ENCODE data around the gene ZRANB1.

ZRANB1 gene

DNA sequence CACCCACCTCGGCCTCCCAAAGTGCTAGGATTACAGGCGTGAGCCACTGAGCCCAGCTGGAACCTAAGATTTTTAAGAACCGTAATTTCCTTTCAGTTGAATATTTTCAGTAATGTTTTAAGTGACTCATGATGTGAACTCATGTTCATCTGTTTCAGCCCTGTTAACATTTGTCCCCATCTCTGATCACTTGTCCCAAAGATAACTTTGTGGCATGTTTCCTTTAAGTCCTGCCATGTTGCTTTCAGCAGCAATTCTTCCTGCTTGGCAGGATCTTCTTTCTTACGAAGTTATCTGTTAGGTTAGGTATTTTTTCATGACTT lies 19.3 kb downstream of the ZRANB1 start:
- TF ChIP-seq, protein P1, sequence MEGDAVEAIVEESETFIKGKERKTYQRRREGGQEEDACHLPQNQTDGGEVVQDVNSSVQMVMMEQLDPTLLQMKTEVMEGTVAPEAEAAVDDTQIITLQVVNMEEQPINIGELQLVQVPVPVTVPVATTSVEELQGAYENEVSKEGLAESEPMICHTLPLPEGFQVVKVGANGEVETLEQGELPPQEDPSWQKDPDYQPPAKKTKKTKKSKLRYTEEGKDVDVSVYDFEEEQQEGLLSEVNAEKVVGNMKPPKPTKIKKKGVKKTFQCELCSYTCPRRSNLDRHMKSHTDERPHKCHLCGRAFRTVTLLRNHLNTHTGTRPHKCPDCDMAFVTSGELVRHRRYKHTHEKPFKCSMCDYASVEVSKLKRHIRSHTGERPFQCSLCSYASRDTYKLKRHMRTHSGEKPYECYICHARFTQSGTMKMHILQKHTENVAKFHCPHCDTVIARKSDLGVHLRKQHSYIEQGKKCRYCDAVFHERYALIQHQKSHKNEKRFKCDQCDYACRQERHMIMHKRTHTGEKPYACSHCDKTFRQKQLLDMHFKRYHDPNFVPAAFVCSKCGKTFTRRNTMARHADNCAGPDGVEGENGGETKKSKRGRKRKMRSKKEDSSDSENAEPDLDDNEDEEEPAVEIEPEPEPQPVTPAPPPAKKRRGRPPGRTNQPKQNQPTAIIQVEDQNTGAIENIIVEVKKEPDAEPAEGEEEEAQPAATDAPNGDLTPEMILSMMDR (IDR thresholded peaks at IDR 0.05; ENCODE audit: borderline replicate concordance, insufficient read depth, low read depth, low read length): no peak
- no peak overlapping the region for H3K4me3 ChIP-seq (ENCODE audit: low read depth, low read length)

DNA sequence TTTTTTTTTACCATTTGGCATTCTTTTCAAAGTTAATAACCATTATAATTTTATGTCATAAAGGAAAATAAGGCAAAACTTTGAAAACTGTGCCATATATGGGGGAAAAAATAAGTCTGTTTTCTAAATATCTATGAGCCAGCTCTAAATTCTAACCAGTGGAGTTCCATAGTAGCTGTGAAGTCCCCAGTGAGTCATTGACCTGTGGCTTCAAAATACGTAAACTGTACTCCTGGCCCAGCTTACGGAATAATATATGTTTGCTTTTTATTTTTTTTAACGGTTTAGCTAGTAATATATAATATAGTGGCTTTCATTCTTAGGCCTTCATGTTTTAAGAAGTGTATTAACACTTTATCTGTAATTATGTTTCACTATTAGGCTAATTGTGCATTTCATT lies 20.5 kb downstream of the ZRANB1 start:
- TF ChIP-seq, protein P1 (IDR thresholded peaks at IDR 0.05; ENCODE audit: borderline replicate concordance, insufficient read depth, low read depth, low read length): no peak
- H3K4me3 ChIP-seq (ENCODE audit: low read depth, low read length): no peak overlapping the region

DNA sequence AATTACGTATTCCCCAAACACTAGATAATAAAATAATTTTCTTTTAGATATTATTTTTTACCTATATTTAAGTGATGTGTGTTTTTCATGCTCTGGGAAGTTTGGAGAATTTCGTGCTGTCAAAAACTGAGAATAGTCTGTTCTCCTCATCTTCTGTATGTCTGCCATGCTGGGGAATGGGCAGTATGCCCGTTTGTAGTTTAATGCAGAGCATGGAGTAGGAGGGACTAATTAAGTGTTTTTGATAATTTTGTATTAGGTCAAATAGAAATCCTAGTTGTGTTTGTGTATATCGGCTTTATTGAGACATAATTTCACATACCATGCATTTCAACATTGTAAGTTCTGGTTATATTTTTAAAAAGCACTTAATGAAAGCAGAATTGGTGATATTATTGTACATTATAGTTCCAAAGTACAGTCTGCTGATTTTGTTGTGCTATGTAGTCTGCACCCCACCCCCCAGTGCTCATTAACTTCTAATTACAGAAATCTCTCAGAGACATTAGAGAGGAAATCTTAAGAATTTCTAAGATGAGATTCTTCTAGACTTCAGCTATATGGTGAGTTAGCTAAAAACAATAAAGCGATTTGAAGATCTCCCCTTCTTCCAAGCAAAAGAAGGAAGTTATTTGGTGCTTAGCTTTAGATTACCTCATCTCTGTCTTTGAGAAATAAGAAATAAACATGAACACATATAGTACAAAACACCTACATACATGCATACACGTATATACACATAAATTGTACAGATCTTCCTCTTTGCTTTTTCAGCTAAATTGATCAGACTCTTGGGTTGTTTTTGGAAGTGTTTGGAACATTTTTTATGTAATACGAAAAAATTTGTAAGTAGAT lies 22.2 kb downstream of the ZRANB1 start:
- TF ChIP-seq, protein P1 (IDR thresholded peaks at IDR 0.05; ENCODE audit: borderline replicate concordance, insufficient read depth, low read depth, low read length): no peak
- no peak overlapping the region for H3K4me3 ChIP-seq (ENCODE audit: low read depth, low read length)

DNA sequence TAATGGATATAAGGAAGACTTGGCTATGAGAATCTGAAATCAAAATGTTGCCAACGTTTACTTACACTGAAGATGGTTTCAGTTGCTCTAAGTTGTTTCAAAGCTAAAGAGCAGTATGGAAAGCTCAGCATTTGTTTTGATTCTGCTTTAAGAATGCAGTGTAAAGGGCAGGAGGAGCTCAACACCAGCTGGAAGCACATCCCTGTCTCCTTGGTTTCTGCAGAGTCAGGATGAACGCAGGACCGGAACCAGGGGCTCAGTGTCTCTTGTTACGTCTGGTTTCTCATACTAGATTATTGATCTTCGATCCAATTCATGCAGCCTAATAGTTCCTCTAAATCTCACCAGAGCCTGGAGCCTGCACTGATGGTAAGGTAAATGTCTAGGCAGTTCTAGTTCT lies 24.1 kb downstream of the ZRANB1 start:
- TF ChIP-seq, protein P1 (IDR thresholded peaks at IDR 0.05; ENCODE audit: borderline replicate concordance, insufficient read depth, low read depth, low read length): no peak

DNA sequence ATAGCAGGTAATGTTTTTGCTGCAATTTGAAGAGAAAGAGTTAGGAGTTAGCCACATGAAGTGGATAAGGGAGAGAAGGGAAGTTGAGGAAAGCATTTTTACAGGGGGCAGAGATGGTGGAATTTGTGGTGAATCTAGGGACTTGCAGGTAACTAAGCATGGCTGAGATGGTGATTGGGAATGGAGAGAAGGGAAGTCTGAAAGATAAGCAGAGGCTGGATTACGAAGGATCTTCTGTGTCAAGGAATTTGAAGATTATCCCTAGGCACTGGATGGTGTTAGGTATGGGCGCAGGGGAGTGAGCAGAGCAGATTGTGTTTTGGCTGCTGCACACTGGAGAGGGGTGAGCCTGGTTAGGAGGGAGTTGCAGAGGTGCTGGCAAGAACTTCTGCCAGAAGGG lies 25.3 kb downstream of the ZRANB1 start:
- no peak overlapping the region for H3K4me3 ChIP-seq (ENCODE audit: low read depth, low read length)
- TF ChIP-seq, protein P1 (IDR thresholded peaks at IDR 0.05; ENCODE audit: borderline replicate concordance, insufficient read depth, low read depth, low read length): no peak

More for the DNA sequence above, 24.1 kb downstream of the ZRANB1 start:
- no peak overlapping the region for H3K4me3 ChIP-seq (ENCODE audit: low read depth, low read length)

DNA sequence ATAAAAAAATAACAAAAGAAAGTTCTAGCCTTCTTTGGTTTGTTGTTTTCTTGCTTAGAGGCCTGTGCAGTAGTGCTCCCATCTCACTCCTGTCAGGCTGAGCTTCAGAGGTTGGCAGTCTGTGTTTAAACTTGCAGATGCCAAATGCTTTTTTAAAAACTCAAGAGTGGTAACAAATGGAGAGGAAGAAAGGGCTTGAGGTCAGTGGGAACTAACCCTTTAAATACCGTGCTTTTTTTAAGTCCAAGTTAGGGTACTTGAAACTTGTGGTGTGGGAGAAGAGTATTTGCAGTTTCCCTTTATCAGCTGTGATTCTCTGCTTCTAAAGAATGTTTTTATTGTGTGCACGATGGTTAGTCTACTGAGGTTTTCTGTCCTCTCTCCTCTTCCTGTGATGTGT lies 29.4 kb downstream of the ZRANB1 start:
- TF ChIP-seq, protein P1 (IDR thresholded peaks at IDR 0.05; ENCODE audit: borderline replicate concordance, insufficient read depth, low read depth, low read length): no peak
- no peak overlapping the region for H3K4me3 ChIP-seq (ENCODE audit: low read depth, low read length)

DNA sequence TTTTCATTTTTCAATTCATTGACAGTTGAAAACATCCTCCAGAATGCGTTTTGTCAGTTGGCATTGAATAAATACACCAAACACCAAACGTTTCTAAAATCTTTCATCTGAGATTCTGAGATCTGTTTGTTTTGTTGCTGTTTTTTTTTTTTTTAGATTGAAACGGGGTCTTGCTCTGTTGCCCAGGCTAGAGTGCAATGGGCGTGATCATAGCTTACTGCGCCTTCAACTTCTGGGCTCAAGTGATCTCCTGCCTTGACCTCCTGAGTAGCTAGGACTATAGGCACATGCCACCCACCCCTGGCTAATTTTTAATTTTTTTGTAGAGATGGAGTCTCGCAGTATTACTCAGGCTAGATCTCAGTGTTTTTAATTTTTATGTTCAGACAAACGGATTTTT lies 30.7 kb downstream of the ZRANB1 start:
- TF ChIP-seq, protein P1 (IDR thresholded peaks at IDR 0.05; ENCODE audit: borderline replicate concordance, insufficient read depth, low read depth, low read length): no peak
- no peak overlapping the region for H3K4me3 ChIP-seq (ENCODE audit: low read depth, low read length)
